ENCODE data around the gene LGALS9B. TPM values are rescaled to one million over a fixed set of nuclear protein-coding genes. Genes with fewer than 3 reads are reported as not detected.
"Not testable (repeated sequence)": the region's sequence is repeated elsewhere in the genome, so short reads cannot be mapped to it uniquely, and the experiment has no call there.

The LGALS9B gene
- total and polyA plus RNA-seq, 2 experiments from 2014 or later = not detected

DNA sequence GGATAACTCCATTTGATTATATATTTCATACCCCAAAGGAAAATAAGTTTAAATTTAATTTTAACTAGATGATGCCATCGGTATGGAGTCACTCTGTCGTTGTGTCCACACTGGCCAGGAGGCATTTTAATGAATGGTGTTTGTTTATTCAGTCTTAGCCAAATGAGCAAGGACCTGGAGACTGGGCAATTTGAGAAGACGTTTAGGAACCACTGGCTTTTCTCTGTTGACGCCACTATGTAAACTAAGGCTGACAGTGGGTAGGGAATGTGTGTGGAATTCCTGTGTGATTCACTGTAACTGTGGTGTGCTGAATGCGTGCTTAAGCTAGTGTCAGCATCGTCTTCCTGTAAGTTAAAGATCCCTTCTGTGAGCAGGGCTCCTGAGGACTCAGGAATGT, 17.6 kb upstream of the LGALS9B start:
- not testable (repeated sequence) for H3K27ac ChIP-seq; H3K4me1 ChIP-seq (ENCODE audit: low read depth); H3K36me3 ChIP-seq; H3K4me3 ChIP-seq; H3K9me3 ChIP-seq (ENCODE audit: low read depth); H3K27me3 ChIP-seq
- peak in 1 of 2 donors; percentile 63 for DNase-seq (ENCODE audit: low read depth in 1 of 2, low spot score in 1 of 2)

DNA sequence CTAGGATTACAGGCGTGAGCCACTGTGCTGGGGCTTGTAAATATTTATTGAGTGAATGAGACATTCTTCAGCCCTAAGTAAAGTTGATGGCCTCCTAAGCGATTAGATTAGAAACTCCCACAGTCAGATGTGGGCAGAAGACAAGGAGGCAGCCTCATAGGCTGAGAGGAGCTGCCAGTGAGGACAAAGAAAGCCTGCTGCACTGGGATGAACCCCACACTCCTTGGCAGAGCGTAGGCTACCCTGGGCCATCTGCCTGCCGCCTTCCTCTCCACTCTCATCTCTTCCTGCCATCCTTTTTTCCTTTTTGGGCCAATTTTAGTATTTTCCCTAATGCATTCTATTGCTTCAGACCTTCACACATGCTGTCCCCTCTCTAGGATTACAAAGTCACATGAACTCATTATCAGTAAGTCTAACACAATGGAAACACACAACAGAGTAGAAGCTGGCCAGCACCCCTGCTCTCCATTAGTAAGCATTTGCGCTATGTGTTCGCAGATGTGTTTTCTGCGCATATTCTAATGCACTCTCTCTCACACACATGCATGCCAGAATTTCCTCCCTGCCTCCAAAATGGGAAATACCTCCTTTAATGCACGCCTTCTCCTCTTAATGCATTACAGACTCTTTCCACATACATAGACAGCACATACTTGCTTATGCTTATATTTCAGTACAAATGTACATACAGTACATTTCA, 12.7 kb upstream of the LGALS9B start:
- not testable (repeated sequence) for H3K27ac ChIP-seq; H3K4me3 ChIP-seq; DNase-seq (ENCODE audit: low read depth in 1 of 2, low spot score in 1 of 2)

DNA sequence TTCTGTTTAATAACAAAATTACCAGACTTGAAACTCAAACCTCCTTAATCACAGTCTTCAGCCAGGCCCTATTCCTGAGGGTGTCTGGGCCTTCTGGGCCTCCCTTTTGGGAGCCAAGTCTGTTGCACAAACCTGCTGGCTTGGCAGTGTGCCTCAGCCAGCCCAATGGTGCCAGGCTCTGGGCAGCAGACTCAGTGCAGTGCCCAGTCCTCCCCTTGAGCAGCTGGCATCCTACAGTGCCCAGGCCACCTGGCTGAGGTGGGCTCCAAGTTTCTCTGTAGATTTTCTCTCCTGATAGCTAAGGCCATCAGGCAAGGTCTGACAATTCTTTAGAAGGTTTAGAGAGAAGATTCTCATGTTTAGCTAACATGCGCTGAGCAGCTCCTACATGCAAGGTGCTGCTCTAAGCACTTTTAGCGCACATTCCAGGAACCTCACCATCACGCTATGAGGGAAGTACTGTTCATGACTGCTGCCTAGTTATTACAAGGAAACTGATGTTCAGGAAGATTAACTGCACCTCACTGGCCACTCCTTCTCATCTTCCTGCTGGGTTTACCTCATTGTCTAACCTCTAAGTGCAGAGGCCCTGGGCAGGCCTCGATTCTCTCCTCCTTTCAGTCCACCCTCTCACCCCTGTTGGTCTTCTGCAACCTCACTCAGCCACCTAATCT, 10.2 kb upstream of the LGALS9B start:
- H3K27me3 ChIP-seq; H3K27ac ChIP-seq; H3K36me3 ChIP-seq; H3K4me3 ChIP-seq; H3K9me3 ChIP-seq (ENCODE audit: low read depth); H3K4me1 ChIP-seq (ENCODE audit: low read depth); DNase-seq (ENCODE audit: low read depth in 1 of 2, low spot score in 1 of 2): not testable (repeated sequence)

More for the DNA sequence above, 12.7 kb upstream of the LGALS9B start:
- not testable (repeated sequence) for H3K36me3 ChIP-seq; H3K9me3 ChIP-seq (ENCODE audit: low read depth); H3K27me3 ChIP-seq; H3K4me1 ChIP-seq (ENCODE audit: low read depth)

DNA sequence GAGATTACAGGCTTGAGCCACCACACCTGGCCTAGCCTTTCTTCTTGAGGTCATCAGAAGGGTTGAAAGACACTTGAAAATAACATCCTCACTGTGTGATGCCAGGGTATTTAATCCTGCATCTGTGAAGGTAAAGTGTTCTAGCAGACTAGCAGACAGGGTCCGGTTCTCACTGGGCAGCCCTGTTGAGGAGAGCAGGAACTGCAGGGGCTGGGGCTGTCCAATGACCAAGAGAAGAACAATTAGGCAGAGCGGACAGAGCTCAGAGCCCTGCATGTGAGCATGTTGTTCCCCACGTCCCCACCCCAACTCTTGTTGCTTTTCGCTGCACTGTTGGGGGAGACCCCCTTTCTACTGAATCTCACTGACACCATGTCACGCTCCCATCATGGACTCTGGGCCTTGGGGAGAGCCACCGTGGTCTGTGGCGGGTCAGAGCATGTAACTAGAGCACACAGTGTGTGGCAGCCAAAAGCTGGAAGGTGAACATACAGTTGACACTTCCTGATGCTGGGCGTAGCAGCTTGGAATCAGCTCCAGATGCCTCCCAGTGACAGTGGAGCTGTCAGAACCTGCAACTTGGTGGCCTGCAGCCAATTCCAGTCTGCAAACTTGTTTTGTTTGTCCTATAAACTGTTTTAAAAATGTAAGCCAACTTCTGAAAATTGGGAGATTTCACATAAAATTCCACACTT, 7.9 kb upstream of the LGALS9B start:
- H3K4me3 ChIP-seq; H3K27ac ChIP-seq; DNase-seq (ENCODE audit: low read depth in 1 of 2, low spot score in 1 of 2); H3K9me3 ChIP-seq (ENCODE audit: low read depth); H3K36me3 ChIP-seq; H3K27me3 ChIP-seq; H3K4me1 ChIP-seq (ENCODE audit: low read depth): not testable (repeated sequence)

DNA sequence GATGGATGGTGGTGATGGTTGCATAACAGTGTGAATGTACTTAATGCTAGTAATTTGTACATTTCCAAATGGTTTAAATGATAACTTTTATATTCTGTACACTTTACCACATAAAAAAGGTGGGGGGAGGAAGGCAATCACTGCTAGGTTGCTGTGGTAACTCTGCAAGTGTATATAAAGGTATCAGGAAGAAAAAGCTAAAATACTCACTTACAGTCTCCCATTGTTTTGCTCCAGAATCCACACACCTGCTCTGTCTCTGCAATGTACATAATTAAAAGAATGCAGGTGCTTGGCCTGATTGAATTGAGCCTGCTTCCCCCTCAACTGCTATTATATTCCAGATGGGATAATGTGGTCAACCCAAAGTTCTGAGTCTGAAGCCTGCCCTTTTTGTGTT, 6.7 kb upstream of the LGALS9B start:
- not testable (repeated sequence) for H3K27me3 ChIP-seq; H3K9me3 ChIP-seq (ENCODE audit: low read depth); DNase-seq (ENCODE audit: low read depth in 1 of 2, low spot score in 1 of 2); H3K36me3 ChIP-seq; H3K4me1 ChIP-seq (ENCODE audit: low read depth); H3K4me3 ChIP-seq; H3K27ac ChIP-seq

DNA sequence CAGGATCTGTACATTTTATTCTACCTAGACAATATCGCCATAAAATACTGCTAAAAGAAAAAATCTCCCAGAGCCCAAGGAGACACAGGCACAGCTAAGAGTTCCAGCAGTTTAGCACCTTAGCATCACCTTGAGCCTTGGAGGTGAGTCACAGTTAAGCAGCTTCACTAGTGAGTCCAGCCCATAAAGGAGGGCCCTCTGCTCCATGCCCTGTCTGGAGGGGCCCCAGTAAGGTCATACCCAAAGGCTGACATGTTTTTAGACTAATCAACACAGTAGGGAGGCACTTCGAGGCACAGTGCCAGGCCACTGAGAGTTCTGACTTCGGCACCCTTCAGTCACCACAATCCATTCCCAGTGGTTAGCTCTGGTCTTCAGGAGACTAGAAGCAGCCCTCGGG, 2.6 kb upstream of the LGALS9B start:
- H3K4me3 ChIP-seq; DNase-seq (ENCODE audit: low read depth in 1 of 2, low spot score in 1 of 2); H3K4me1 ChIP-seq (ENCODE audit: low read depth); H3K9me3 ChIP-seq (ENCODE audit: low read depth); H3K36me3 ChIP-seq; H3K27me3 ChIP-seq; H3K27ac ChIP-seq: not testable (repeated sequence)

- DNase-seq (ENCODE audit: low read depth in 1 of 2, low spot score in 1 of 2); H3K4me1 ChIP-seq (ENCODE audit: low read depth); H3K4me3 ChIP-seq; H3K27me3 ChIP-seq; H3K36me3 ChIP-seq; H3K27ac ChIP-seq; H3K9me3 ChIP-seq (ENCODE audit: low read depth): not testable (repeated sequence)
Observed at GRCh38 chr17:20469107-20469506, 1.8 kb upstream of the LGALS9B start.

DNA sequence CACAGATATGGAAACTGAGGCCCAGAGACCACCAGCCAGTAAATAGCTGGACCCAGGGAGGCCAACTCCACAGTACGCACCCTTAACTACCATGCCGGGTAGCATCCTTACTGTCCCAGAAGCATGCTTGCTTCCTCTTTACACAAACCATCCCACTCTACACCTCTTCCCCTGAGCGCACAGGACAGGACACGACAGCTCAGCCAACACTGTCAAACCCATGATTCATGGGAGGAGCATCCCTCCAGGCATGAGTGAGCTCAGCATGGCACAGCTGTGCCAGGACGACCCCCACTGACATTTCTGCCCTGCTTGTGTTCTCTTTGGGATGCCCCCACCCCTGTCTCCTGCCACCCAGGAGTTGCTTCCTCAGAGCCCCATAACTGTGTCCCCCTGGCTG, 340 bp downstream of the LGALS9B start:
- not testable (repeated sequence) for H3K27me3 ChIP-seq; H3K27ac ChIP-seq; H3K9me3 ChIP-seq (ENCODE audit: low read depth); H3K36me3 ChIP-seq; H3K4me1 ChIP-seq (ENCODE audit: low read depth); H3K4me3 ChIP-seq; DNase-seq (ENCODE audit: low read depth in 1 of 2, low spot score in 1 of 2)

GRCh38 chr17:20466553-20466952, 786 bp downstream of the LGALS9B start:
- not testable (repeated sequence) for H3K4me1 ChIP-seq (ENCODE audit: low read depth); H3K27me3 ChIP-seq

GRCh38 chr17:20465535-20465934, 1.8 kb downstream of the LGALS9B start:
- H3K27ac ChIP-seq; H3K4me1 ChIP-seq (ENCODE audit: low read depth); DNase-seq (ENCODE audit: low read depth in 1 of 2, low spot score in 1 of 2); H3K4me3 ChIP-seq; H3K27me3 ChIP-seq; H3K36me3 ChIP-seq; H3K9me3 ChIP-seq (ENCODE audit: low read depth): not testable (repeated sequence)

More at GRCh38 chr17:20466553-20466952, 786 bp downstream of the LGALS9B start:
- not testable (repeated sequence) for H3K27ac ChIP-seq; H3K4me3 ChIP-seq; DNase-seq (ENCODE audit: low read depth in 1 of 2, low spot score in 1 of 2); H3K9me3 ChIP-seq (ENCODE audit: low read depth); H3K36me3 ChIP-seq

- H3K4me1 ChIP-seq (ENCODE audit: low read depth); H3K27me3 ChIP-seq; DNase-seq (ENCODE audit: low read depth in 1 of 2, low spot score in 1 of 2); H3K36me3 ChIP-seq; H3K9me3 ChIP-seq (ENCODE audit: low read depth); H3K4me3 ChIP-seq; H3K27ac ChIP-seq: not testable (repeated sequence)
Observed at GRCh38 chr17:20464854-20465414, 2.4 kb downstream of the LGALS9B start.

GRCh38 chr17:20462158-20462557, 5.2 kb downstream of the LGALS9B start:
- H3K27me3 ChIP-seq; H3K36me3 ChIP-seq; H3K27ac ChIP-seq; H3K9me3 ChIP-seq (ENCODE audit: low read depth); DNase-seq (ENCODE audit: low read depth in 1 of 2, low spot score in 1 of 2); H3K4me3 ChIP-seq; H3K4me1 ChIP-seq (ENCODE audit: low read depth): not testable (repeated sequence)

DNA sequence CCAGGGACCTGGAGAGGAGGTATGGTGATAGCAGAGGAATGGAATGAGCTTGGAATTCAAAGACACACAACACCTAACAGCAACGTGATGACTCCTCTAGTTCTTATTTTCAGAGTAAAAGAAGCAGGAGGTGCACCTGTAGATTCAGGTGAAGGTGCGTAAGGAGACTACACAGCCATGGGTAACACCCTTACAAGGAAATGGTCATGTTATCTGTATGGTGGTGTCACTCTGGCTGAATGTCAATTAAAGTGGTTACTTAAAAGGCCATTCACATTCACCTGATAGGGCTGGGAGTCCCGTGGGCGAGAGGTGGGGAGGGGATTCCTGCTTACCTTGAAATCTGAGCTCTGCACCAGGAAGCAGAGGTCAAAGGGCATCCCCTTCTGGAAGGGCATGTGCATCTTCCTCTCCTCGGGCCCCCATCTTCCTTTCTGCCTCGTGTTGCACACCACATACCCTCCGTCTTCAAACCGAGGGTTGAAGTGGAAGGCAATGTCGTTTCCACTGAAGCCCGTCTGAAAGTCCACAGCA, 9.4 kb downstream of the LGALS9B start:
- not testable (repeated sequence) for H3K36me3 ChIP-seq; H3K4me3 ChIP-seq; H3K27ac ChIP-seq; H3K9me3 ChIP-seq (ENCODE audit: low read depth); H3K4me1 ChIP-seq (ENCODE audit: low read depth); DNase-seq (ENCODE audit: low read depth in 1 of 2, low spot score in 1 of 2); H3K27me3 ChIP-seq

- not testable (repeated sequence) for H3K36me3 ChIP-seq; H3K27me3 ChIP-seq; H3K27ac ChIP-seq; H3K9me3 ChIP-seq (ENCODE audit: low read depth); H3K4me1 ChIP-seq (ENCODE audit: low read depth); DNase-seq (ENCODE audit: low read depth in 1 of 2, low spot score in 1 of 2); H3K4me3 ChIP-seq
Observed at GRCh38 chr17:20455106-20455505, 12.2 kb downstream of the LGALS9B start.

Measured in cardiac muscle cell (in vitro differentiated cells and primary cell).